ENCODE data around the gene KCNA10. TPM values are rescaled to one million over a fixed set of nuclear protein-coding genes. Genes with fewer than 3 reads are reported as not detected.

The KCNA10 gene
- total RNA-seq, 2 experiments from 2014 or later: not detected

DNA sequence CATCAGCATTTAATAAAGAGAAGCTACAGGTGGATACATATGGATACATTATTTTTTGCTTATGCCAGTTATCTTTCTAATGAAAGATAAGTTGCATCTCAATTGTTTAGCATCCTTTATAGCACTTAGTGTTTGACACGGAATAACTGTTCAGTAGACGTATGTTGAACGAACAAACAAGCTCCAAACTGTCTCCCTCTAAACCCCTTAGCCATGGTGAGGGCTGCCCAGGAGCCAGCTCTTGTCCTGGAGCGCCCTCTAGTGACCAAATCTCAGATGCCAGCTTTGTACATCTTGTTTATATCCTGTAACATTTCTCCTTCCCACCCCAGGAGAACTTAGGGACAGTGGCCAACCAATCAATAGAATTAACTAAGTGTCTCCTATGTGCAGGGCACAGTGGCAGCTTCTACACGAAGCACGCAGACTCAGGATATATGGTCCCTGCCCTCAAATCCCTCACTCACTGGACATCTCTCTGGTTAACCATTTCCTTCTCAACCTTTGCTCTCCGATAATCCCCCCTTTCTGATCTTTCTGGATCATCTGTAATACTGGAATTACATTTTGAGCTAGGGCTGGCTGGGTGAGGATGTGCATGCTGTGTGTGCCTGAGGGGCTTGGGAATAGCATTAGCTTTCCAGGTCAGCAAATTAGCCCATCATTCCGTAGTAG, 22.9 kb downstream of the KCNA10 start:
- Histone ChIP-seq H3K36me3 (ENCODE audit: insufficient read depth, low read length) (no peaks in the 10 kb centered on the region), H3K79me2 (ENCODE audit: insufficient read depth, low read depth, low read length) (no peaks in the 10 kb centered on the region), H3K4me2 (ENCODE audit: low read length) (no peak overlapping the region), H3K9me3 (ENCODE audit: low read length) (no peaks in the 10 kb centered on the region), H3K4me1 (ENCODE audit: insufficient read depth, low read length, poor library complexity, severe bottlenecking) (no peaks in the 10 kb centered on the region), H3K9me2 (ENCODE audit: insufficient read depth, low read length) (no peaks in the 10 kb centered on the region), H3K27ac (ENCODE audit: low read depth, low read length, poor library complexity, severe bottlenecking) (no peak overlapping the region), H2AFZ (ENCODE audit: low read length) (no peak overlapping the region), H3K4me3 (ENCODE audit: low read depth, low read length, poor library complexity, severe bottlenecking) (no peak overlapping the region), H4K20me1 (ENCODE audit: insufficient read depth, low read length) (no peaks in the 10 kb centered on the region)
- no TSS peak for BruUV-seq (replicated peaks)
- CTCF ChIA-PET (ENCODE audit: unreplicated experiment): interaction anchor here (1.0 to 1.7 kb wide), 8 partner anchors 31 to 294 kb away, joined by 3 to 9 read pairs (median 5); no protein-coding TSS in a partner anchor
- TF ChIP-seq, protein P1, sequence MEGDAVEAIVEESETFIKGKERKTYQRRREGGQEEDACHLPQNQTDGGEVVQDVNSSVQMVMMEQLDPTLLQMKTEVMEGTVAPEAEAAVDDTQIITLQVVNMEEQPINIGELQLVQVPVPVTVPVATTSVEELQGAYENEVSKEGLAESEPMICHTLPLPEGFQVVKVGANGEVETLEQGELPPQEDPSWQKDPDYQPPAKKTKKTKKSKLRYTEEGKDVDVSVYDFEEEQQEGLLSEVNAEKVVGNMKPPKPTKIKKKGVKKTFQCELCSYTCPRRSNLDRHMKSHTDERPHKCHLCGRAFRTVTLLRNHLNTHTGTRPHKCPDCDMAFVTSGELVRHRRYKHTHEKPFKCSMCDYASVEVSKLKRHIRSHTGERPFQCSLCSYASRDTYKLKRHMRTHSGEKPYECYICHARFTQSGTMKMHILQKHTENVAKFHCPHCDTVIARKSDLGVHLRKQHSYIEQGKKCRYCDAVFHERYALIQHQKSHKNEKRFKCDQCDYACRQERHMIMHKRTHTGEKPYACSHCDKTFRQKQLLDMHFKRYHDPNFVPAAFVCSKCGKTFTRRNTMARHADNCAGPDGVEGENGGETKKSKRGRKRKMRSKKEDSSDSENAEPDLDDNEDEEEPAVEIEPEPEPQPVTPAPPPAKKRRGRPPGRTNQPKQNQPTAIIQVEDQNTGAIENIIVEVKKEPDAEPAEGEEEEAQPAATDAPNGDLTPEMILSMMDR (conservative IDR thresholded peaks at IDR 0.05; ENCODE audit: low read length): peak; percentile 97
- no peak for TF ChIP-seq EZH2phosphoT487 (IDR thresholded peaks at IDR 0.05; ENCODE audit: borderline replicate concordance, low read depth, low read length)
- DNase-seq (ENCODE audit: low spot score): peak; percentile 77
- intact Hi-C loops (cut with micrococcal nuclease; ENCODE audit: unreplicated experiment): loop anchor here (2.0 kb wide), 4 partner anchors 29 to 299 kb away; no protein-coding TSS in a partner anchor
- POLR2A ChIA-PET: interaction anchor here (0.5 to 1.4 kb wide), 4 partner anchors 35 to 671 kb away, joined by 3 to 4 read pairs (median 4); no protein-coding TSS in a partner anchor

DNA sequence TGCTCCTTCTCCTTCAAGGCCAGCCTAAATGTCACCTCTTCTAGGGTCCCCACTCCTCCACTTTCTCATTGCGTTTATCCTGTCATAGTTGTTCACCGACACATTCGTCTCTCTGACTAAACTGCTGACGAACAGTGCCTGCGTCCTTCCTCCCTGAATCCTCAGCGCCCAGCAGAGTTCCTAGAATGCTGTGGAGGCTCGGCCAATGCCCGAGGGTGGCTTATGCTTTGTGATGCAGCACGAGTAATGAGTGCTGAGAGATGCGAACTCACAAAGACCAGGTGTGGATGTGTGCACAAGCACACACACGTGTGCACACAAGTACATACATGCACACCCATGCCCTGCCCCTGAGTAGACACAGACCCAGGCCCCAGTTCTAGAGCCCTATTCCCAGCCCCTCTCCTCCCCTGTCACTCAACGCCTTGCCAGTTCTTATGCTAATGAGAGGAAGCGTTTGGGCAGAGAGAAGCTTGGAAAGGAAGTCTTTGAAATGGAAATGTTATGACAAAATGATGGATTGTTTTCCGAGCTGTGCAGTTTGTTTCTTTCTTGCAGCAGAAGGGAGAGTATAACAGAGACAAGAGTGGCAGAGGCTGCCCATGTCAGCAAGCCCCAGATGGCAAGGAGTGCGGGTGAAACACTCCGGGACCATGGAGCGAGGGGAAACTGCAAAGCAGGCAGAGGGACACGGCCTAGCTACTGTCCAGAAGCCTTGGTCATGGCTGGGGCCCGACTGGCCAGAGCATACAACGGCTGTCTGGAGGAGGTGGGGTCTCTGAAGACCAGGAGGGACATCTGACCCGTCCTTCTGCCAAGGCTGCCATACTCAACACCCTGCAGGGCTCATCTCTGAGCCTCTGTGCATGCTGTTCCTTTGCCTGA, 24.2 kb downstream of the KCNA10 start:
- no peaks in the 10 kb centered on the region for H4K20me1 ChIP-seq (ENCODE audit: insufficient read depth, low read length)
- intact Hi-C loops (cut with micrococcal nuclease; ENCODE audit: unreplicated experiment): no loop called here
- H3K9me2 ChIP-seq (ENCODE audit: insufficient read depth, low read length): no peaks in the 10 kb centered on the region
- no peak for DNase-seq (ENCODE audit: low spot score)
- TF ChIP-seq EZH2phosphoT487 (IDR thresholded peaks at IDR 0.05; ENCODE audit: borderline replicate concordance, low read depth, low read length): no peak
- TF ChIP-seq, protein P1 (conservative IDR thresholded peaks at IDR 0.05; ENCODE audit: low read length): no peak
- no peaks in the 10 kb centered on the region for H3K79me2 ChIP-seq (ENCODE audit: insufficient read depth, low read depth, low read length)
- H3K4me3 ChIP-seq (ENCODE audit: low read depth, low read length, poor library complexity, severe bottlenecking): no peak overlapping the region
- ChIA-PET POLR2A (interaction anchor here (1.4 kb wide), 1 partner anchor 34 kb away, joined by 4 read pairs; no protein-coding TSS in a partner anchor), CTCF (ENCODE audit: unreplicated experiment) (interaction anchor here (1.1 to 1.7 kb wide), 2 partner anchors 34 to 292 kb away, joined by 3 to 5 read pairs; no protein-coding TSS in a partner anchor)
- H2AFZ ChIP-seq (ENCODE audit: low read length): no peak overlapping the region
- no TSS peak for BruUV-seq (replicated peaks)
- no peaks in the 10 kb centered on the region for H3K9me3 ChIP-seq (ENCODE audit: low read length)
- no peak overlapping the region for H3K4me2 ChIP-seq (ENCODE audit: low read length)
- peaks cover 5% of the 10 kb centered on the region for H3K4me1 ChIP-seq (ENCODE audit: insufficient read depth, low read length, poor library complexity, severe bottlenecking)
- H3K27ac ChIP-seq (ENCODE audit: low read depth, low read length, poor library complexity, severe bottlenecking): no peak overlapping the region
- H3K36me3 ChIP-seq (ENCODE audit: insufficient read depth, low read length): no peaks in the 10 kb centered on the region
